ENCODE results near the gene DLG2.
"Not testable (repeated sequence)": the region's sequence is repeated elsewhere in the genome, so short reads cannot be mapped to it uniquely, and the experiment has no call there.

- TF ChIP-seq CTCF (conservative IDR thresholded peaks at IDR 0.05; ENCODE audit: low read length); EZH2phosphoT487 (IDR thresholded peaks at IDR 0.05; ENCODE audit: borderline replicate concordance, low read depth, low read length): not testable (repeated sequence)
Measured at GRCh38 chr11:85270315-85270714, 356.8 kb downstream of the DLG2 start.
